ENCODE data around the gene GPANK1. TPM values are rescaled to one million over a fixed set of nuclear protein-coding genes. Genes with fewer than 3 reads are reported as not detected.

Gene GPANK1
- total RNA-seq, 1 experiment from 2014 or later: 37.5 TPM

DNA sequence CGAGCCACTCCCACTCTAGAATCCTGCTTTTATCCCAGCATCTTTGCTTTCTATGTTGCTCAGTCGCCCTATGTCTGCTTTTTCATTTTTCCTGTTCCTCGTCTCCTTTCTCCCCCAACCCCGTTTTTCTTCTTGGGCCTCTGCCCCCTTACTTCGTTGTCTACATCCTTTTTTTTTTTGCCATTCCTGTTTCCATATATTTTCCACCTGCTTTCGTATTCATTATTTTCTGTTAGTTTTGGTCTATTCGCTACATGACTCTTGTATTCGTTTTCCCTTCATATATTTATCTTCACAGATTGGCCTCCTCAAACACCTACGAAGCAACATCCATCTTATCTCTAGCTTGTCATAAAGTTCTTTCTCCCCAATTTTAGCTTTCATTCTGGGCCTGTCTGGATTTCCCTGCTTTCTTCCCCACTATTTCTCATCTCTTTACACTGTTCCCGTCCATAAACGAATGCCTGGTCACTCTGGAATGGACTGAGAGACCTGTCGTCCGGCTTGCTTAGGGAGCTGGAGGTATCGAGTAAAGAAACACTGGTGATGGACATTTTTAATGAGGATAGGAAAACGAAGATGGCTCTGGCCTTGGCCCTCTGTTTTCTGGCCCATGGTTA lies 43.4 kb downstream of the GPANK1 start:
- no peak for DNase-seq (ENCODE audit: low read depth)

DNA sequence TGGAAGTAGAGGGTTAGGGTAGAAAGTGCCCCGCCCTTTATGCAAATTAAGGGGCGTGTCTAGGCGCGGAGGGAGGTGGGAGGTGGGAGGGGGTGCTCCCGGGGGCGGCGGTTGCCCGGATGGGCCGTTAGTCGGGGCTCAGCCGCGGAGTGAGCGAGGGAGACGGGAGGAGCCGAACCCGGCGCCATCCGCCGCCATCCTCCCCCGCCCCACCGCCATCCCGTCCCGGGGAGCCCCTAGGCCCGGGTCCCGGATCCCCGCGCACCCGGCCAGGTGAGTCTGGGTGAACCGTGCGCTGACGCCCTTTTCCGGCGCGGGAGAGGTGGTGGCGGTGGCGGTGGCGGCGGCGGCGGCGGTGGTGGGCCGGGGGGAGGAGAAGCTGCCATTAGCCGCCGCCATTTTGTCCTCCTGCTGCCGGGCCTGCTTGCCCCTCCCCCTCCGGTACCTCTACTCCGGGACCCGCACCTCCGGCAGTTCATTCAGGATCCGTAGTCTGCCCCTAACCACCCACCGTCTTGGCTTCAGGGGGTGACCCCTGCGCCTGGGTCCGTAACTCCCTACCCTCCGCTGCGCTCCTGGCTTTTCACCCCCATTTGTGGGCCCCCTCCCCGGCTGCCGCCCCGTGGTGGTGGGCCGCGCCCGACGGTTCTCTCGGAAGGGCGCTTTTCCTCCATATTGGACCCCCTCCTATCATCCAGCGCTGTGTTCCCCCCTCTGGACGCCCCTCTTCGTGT lies 44.0 kb downstream of the GPANK1 start, which contains the start of gene PRRC2A:
PRRC2A (plus strand) TSS at position 130 of the 734 bp plus-strand sequence. CDS start 2,075 bp downstream, outside the sequence.
- peak; percentile 62 for DNase-seq (ENCODE audit: low read depth)

DNA sequence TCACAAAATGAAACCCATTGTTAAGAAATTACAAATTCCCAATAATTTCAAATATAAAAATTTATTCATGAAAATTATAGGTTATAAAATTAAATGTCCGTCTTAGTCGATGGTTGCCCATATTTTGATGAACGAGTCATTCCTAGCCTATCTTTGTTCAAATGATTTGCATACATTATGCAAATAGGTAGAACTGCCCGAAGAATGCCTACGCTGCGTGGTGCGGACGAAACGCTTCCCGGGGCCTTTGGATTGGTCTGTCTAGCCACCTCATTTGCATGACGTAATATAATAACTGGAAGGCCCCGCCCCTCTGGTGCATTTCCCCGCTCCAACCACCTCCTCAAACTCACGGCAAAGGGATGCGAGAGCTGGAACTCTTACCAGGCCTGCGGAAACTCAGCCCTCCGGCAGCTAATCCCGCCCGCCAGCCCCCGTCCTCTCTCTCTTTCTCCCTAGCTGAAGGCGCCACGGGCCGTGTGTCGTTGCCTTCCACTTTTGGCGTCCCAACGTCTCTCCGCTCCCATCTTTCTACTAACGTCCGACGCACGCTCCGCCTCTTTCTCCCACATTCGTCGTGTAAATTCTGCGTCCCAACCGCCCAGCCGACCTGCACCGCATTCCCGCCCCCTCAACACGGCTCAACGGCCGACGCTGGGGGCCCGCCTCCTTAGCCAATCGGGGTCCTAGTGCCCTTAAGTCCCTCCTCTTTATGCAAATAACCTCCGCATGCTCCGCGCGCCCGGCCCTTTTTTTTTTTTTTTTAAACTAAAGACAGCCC lies 44.8 kb downstream of the GPANK1 start:
- peak; percentile 99 for DNase-seq (ENCODE audit: low read depth)

DNA sequence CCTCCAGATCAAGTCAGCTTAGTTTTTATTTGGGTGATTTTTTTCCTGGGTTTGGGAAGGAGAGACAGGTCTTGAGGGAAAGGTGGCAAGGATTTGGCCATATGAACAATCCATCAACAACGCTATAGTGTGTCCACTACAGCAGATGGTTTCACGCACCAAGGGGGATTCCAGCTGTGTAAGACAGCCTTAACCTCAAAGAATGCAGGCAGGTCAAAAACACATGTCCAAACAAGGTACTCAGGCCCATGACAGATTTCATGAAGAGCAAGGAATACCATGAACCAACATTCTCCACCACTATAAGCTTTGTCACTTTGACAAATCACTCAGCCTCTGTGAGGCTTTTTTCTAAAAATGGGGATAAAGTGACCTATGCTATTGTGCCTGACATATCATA lies 47.8 kb downstream of the GPANK1 start:
- DNase-seq (ENCODE audit: low read depth): no peak

DNA sequence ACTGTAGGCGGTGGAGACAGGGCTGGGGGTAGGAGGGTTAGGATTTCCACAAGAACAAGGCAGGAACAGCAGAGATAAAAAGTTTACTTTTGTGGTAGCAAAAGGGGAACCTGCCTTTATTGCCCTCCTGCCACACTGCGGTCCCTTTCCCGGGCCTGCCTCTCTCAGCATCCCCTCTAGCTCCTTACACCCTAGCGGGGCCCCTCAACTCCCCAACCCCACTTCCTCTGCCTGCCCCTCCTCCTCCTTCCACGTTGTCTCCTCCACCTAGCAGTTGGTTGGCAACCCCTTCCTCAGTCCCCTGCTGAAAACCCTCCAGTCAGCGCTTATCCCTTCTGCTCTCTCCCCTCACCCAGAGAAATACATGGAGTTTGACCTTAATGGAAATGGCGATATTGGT lies 49.0 kb downstream of the GPANK1 start:
- no peak for DNase-seq (ENCODE audit: low read depth)

DNA sequence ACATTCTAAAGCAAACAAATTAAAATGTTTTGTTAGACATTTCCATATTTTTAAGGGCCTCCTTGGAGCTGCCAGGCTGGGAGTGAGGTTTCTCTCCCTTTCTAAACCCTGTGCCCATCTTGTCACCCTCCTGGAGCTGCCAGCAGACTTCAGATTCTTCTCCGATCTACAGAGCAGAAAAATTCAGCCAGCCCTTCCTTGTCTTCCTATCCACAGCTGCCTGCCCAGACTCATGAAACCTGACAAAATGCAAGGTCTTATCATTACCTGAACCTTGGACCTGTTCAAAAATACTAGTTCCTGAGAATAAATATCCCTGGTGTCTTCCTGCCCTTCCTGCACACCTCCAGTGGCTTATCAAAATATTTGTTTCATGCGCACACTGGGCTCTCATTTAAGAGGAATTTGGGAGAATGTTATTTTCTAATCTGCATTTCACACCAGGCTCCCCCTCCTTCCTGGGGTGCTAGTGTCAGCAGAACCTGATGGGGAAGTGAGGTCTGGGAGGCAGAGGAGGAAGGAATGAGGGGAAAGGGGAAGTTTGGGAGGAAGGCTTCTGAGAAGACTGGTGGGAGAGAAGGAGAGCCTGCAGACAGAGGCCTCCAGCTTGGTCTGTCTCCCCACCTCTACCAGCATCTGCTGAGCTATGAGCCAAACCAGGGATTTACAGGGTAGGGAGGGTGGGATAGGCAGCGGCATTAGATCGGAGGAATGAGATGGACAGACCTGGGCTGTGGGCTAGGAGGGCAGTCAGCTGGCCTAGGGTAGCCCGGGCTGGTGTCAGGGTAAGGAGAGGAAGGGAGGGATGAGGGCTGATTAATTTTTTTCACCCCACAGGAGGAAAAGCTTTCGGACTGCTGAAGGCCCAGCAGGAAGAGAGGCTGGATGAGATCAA lies 49.9 kb downstream of the GPANK1 start, which contains the start of gene AIF1:
AIF1 (plus strand) TSS at position 551 of the 895 bp plus-strand sequence; CDS start at position 647, 96 bp downstream.
- DNase-seq (ENCODE audit: low read depth): no peak

DNA sequence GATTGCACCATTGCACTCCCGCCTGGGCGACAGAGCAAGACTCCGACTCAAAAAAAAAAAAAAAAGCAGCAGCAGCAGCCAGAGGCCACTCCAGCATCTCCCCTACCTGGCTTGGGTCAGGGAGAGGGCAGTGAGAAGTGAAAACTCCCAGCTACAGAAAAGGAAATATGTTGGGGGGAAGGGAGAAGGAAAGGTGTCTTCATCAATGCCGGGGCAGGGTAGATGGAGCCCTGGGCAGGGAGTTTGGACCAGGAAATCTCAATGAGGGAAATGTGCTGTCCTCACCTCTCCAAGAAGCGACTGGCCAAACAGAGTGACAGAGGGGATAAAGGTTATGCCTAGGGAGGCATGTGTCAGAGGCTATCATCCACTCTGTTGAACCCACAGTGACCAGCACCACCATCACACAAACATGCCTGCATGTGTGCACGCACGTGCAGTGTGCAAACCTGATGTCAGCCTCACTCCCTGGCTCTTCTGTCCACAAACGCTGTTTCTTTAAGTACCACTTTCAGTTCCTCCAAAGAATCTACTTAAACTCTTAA lies 50.6 kb downstream of the GPANK1 start:
- DNase-seq (ENCODE audit: low read depth): no peak

Small RNA genes lying within 50 kb of the gene (small RNA-seq; reads per million reads assigned to genes)
- gene MIR4646 (not detected), gene MIR6832 (not detected), gene RF00019 (not detected), gene SNORA38 (25.5 reads per million, percentile 93 among the genes with 10 or more reads in this experiment), gene UQCRHP1 (not detected)

Other genes with a start within 250 kb of the GPANK1 start
- not detected in 2 replicates for gene MICB, start 166.9 kb downstream of the GPANK1 start, total RNA-seq (2014; rRNA removed; shearing (Covaris generic))
- gene MCCD1, start 136.0 kb downstream of the GPANK1 start, total RNA-seq (2014; rRNA removed; shearing (Covaris generic)): not detected in 2 replicates
- gene DDX39B, start 123.0 kb downstream of the GPANK1 start, total RNA-seq (2014; rRNA removed; shearing (Covaris generic)): 856 and 950 TPM in 2 replicates
- 2.1 TPM in 2 replicates for gene ATP6V1G2, start 118.4 kb downstream of the GPANK1 start, total RNA-seq (2014; rRNA removed; shearing (Covaris generic))
- gene NFKBIL1, start 117.4 kb downstream of the GPANK1 start, total RNA-seq (2014; rRNA removed; shearing (Covaris generic)): 21.2 and 21.9 TPM in 2 replicates
- gene LTA, start 92.7 kb downstream of the GPANK1 start, total RNA-seq (2014; rRNA removed; shearing (Covaris generic)): not detected in 2 replicates
- not detected in 2 replicates for gene TNF, start 89.4 kb downstream of the GPANK1 start, total RNA-seq (2014; rRNA removed; shearing (Covaris generic))
- gene LTB, start 82.6 kb downstream of the GPANK1 start, total RNA-seq (2014; rRNA removed; shearing (Covaris generic)): not detected in 2 replicates
- not detected in 2 replicates for gene LST1, start 78.7 kb downstream of the GPANK1 start, total RNA-seq (2014; rRNA removed; shearing (Covaris generic))
- gene NCR3, start 72.0 kb downstream of the GPANK1 start, total RNA-seq (2014; rRNA removed; shearing (Covaris generic)): not detected in 2 replicates
- not detected in 2 replicates for gene AIF1, start 49.8 kb downstream of the GPANK1 start, total RNA-seq (2014; rRNA removed; shearing (Covaris generic))
- 93.0 and 115 TPM in 2 replicates for gene PRRC2A, start 44.3 kb downstream of the GPANK1 start, total RNA-seq (2014; rRNA removed; shearing (Covaris generic))
- 196 and 211 TPM in 2 replicates for gene BAG6, start 12.3 kb downstream of the GPANK1 start, total RNA-seq (2014; rRNA removed; shearing (Covaris generic))
- gene APOM, start 9.1 kb downstream of the GPANK1 start, total RNA-seq (2014; rRNA removed; shearing (Covaris generic)): 1.8 and 2.5 TPM in 2 replicates
- 21.8 and 22.8 TPM in 2 replicates for gene C6orf47, start 4.2 kb downstream of the GPANK1 start, total RNA-seq (2014; rRNA removed; shearing (Covaris generic))
- 272 and 357 TPM in 2 replicates for gene CSNK2B, start 1.1 kb upstream of the GPANK1 start, total RNA-seq (2014; rRNA removed; shearing (Covaris generic))
- gene LY6G5B, start 5.0 kb upstream of the GPANK1 start, total RNA-seq (2014; rRNA removed; shearing (Covaris generic)): 0.88 and 2.6 TPM in 2 replicates
- gene LY6G5C, start 16.1 kb upstream of the GPANK1 start, total RNA-seq (2014; rRNA removed; shearing (Covaris generic)): 0.47 and 3.6 TPM in 2 replicates
- gene ABHD16A, start 38.3 kb upstream of the GPANK1 start, total RNA-seq (2014; rRNA removed; shearing (Covaris generic)): 21.6 and 26.5 TPM in 2 replicates
- gene LY6G6F, start 41.9 kb upstream of the GPANK1 start, total RNA-seq (2014; rRNA removed; shearing (Covaris generic)): not detected in 2 replicates
- gene LY6G6D, start 50.4 kb upstream of the GPANK1 start, total RNA-seq (2014; rRNA removed; shearing (Covaris generic)): not detected in 2 replicates
- gene LY6G6C, start 56.7 kb upstream of the GPANK1 start, total RNA-seq (2014; rRNA removed; shearing (Covaris generic)): not detected in 2 replicates
- not detected in 2 replicates for gene MPIG6B, start 58.4 kb upstream of the GPANK1 start, total RNA-seq (2014; rRNA removed; shearing (Covaris generic))
- 36.0 and 36.2 TPM in 2 replicates for gene DDAH2, start 64.3 kb upstream of the GPANK1 start, total RNA-seq (2014; rRNA removed; shearing (Covaris generic))
- 1,383 and 1,400 TPM in 2 replicates for gene CLIC1, start 71.5 kb upstream of the GPANK1 start, total RNA-seq (2014; rRNA removed; shearing (Covaris generic))
- 9.5 and 10.2 TPM in 2 replicates for gene MSH5, start 75.0 kb upstream of the GPANK1 start, total RNA-seq (2014; rRNA removed; shearing (Covaris generic))
- gene SAPCD1, start 97.7 kb upstream of the GPANK1 start, total RNA-seq (2014; rRNA removed; shearing (Covaris generic)): 0.64 and 3.5 TPM in 2 replicates
- gene VWA7, start 112.3 kb upstream of the GPANK1 start, total RNA-seq (2014; rRNA removed; shearing (Covaris generic)): 0.77 and 0.79 TPM in 2 replicates
- gene VARS1, start 130.8 kb upstream of the GPANK1 start, total RNA-seq (2014; rRNA removed; shearing (Covaris generic)): 63.0 and 76.4 TPM in 2 replicates
- gene LSM2, start 142.0 kb upstream of the GPANK1 start, total RNA-seq (2014; rRNA removed; shearing (Covaris generic)): 104 and 115 TPM in 2 replicates
- gene HSPA1L, start 150.3 kb upstream of the GPANK1 start, total RNA-seq (2014; rRNA removed; shearing (Covaris generic)): 0.73 and 1.3 TPM in 2 replicates
- gene HSPA1A, start 150.5 kb upstream of the GPANK1 start, total RNA-seq (2014; rRNA removed; shearing (Covaris generic)): 99.6 and 108 TPM in 2 replicates
- 134 and 135 TPM in 2 replicates for gene HSPA1B, start 162.7 kb upstream of the GPANK1 start, total RNA-seq (2014; rRNA removed; shearing (Covaris generic))
- gene NEU1, start 197.8 kb upstream of the GPANK1 start, total RNA-seq (2014; rRNA removed; shearing (Covaris generic)): 46.3 and 49.5 TPM in 2 replicates
- 0.45 TPM in 1 of 2 replicates, not detected in the other for gene SLC44A4, start 214.0 kb upstream of the GPANK1 start, total RNA-seq (2014; rRNA removed; shearing (Covaris generic))
- gene EHMT2, start 232.7 kb upstream of the GPANK1 start, total RNA-seq (2014; rRNA removed; shearing (Covaris generic)): 56.7 and 57.5 TPM in 2 replicates
- gene ZBTB12, start 237.1 kb upstream of the GPANK1 start, total RNA-seq (2014; rRNA removed; shearing (Covaris generic)): 10.8 and 15.1 TPM in 2 replicates

Data from HT1080 (cell line).